Loucy (cell line): ENCODE data around the gene ACP4.

Experiments
- H2AFZ ChIP-seq: fragments of 200-600 bp; sonication (generic); 2 replicates; pipeline ENCODE4 v1.6.0; 2016; ENCODE audit warnings: antibody characterized with exemption, mild to moderate bottlenecking, low read length, moderate library complexity
- H3F3A ChIP-seq: fragments of 200-600 bp; 2 replicates; pipeline ENCODE4 v1.6.0; 2016; ENCODE audit warnings: antibody characterized with exemption, low read depth, mild to moderate bottlenecking
- H3K27me3 ChIP-seq: fragments of 200-600 bp; sonication (generic); 2 replicates; pipeline ENCODE4 v1.6.1; 2014; ENCODE audit warnings: low read length, mild to moderate bottlenecking; ENCODE audit not compliant: insufficient read depth, poor library complexity, severe bottlenecking
- H3K36me3 ChIP-seq: fragments of 200-600 bp; sonication (generic); 2 replicates; pipeline ENCODE4 v1.6.1; 2016; ENCODE audit warnings: low read length; ENCODE audit not compliant: insufficient read depth
- H3K4me1 ChIP-seq: fragments of 200-600 bp; sonication (generic); 2 replicates; pipeline ENCODE4 v1.5.1; 2014; ENCODE audit warnings: low read length, mild to moderate bottlenecking; ENCODE audit not compliant: insufficient read depth, poor library complexity, severe bottlenecking
- H3K4me2 ChIP-seq: fragments of 200-600 bp; sonication (generic); 2 replicates; pipeline ENCODE4 v1.6.0; 2014; ENCODE audit warnings: antibody characterized with exemption, low read length, low read depth, mild to moderate bottlenecking; ENCODE audit not compliant: poor library complexity, severe bottlenecking
- H3K4me3 ChIP-seq: fragments of 200-600 bp; sonication (generic); 2 replicates; pipeline ENCODE4 v1.5.1; 2014; ENCODE audit warnings: low read length, mild to moderate bottlenecking, mixed read lengths; ENCODE audit not compliant: poor library complexity, severe bottlenecking
- H3K79me2 ChIP-seq: fragments of 200-600 bp; sonication (generic); 2 replicates; pipeline ENCODE4 v1.6.1; 2014; ENCODE audit warnings: low read length; ENCODE audit not compliant: insufficient read depth
- H3K9ac ChIP-seq: fragments of 200-600 bp; sonication (generic); 2 replicates; pipeline ENCODE4 v1.6.0; 2014; ENCODE audit warnings: mild to moderate bottlenecking, low read depth, low read length, moderate library complexity; ENCODE audit not compliant: poor library complexity, severe bottlenecking
- H3K9me2 ChIP-seq: fragments of 200-600 bp; sonication (generic); replicated peaks from 2 replicates; pipeline ENCODE4 v1.6.1; 2016; ENCODE audit warnings: low read depth, low read length, mixed read lengths
- H3K9me3 ChIP-seq: fragments of 200-600 bp; sonication (generic); 2 replicates; pipeline ENCODE4 v1.6.1; 2014; ENCODE audit warnings: mild to moderate bottlenecking, antibody characterized with exemption, low read length, low read depth; ENCODE audit not compliant: insufficient read depth
- H4K20me1 ChIP-seq: fragments of 200-600 bp; sonication (generic); 2 replicates; pipeline ENCODE4 v1.6.0; 2014; ENCODE audit warnings: antibody characterized with exemption, low read length, mild to moderate bottlenecking; ENCODE audit not compliant: insufficient read depth, poor library complexity, severe bottlenecking
- CTCF ChIP-seq: fragments of 200-600 bp; sonication (generic); conservative IDR thresholded peaks from 2 replicates; pipeline ENCODE4 v1.5.1; 2014; ENCODE audit warnings: mild to moderate bottlenecking, antibody characterized with exemption, low read length
- EZH2phosphoT487 ChIP-seq: fragments of 200-600 bp; IDR thresholded peaks from 2 replicates; pipeline ENCODE4 v1.6.1; 2018; ENCODE audit warnings: antibody characterized with exemption, mild to moderate bottlenecking, moderate library complexity, borderline replicate concordance

The ACP4 gene

GRCh38 chr19:50796128-50796633, 6.0 kb downstream of the ACP4 start:
- H2AFZ ChIP-seq: no peak overlapping the region
- H3F3A ChIP-seq: 0 out of 2 replicates have a peak, but pooled peaks cover 4% of the 10 kb centered on the region
- no peak overlapping the region for H3K9ac ChIP-seq
- no peaks in the 10 kb centered on the region for H3K9me3 ChIP-seq
- peaks cover 5% of the 10 kb centered on the region for H3K4me1 ChIP-seq
- H3K79me2 ChIP-seq: peaks cover 37% of the 10 kb centered on the region
- no peaks in the 10 kb centered on the region for H3K27me3 ChIP-seq
- TF ChIP-seq EZH2phosphoT487: no peak
- 0 out of 2 replicates have a peak, but pooled peaks have one; percentile 19 for TF ChIP-seq CTCF
- H3K9me2 ChIP-seq: no peaks in the 10 kb centered on the region
- H3K36me3 ChIP-seq: peaks cover 58% of the 10 kb centered on the region; the same call in 1 of the 2 replicates
- H3K4me2 ChIP-seq: no peak overlapping the region
- H4K20me1 ChIP-seq: peaks cover 58% of the 10 kb centered on the region
- H3K4me3 ChIP-seq: no peak overlapping the region

- no peak overlapping the region for H3K9ac ChIP-seq
- H3F3A ChIP-seq: 0 out of 2 replicates have a peak, but pooled peaks cover 4% of the 10 kb centered on the region
- no peaks in the 10 kb centered on the region for H3K9me3 ChIP-seq
- H3K36me3 ChIP-seq: peaks cover 62% of the 10 kb centered on the region; the same call in 1 of the 2 replicates
- no peaks in the 10 kb centered on the region for H3K27me3 ChIP-seq
- H3K79me2 ChIP-seq: peaks cover 42% of the 10 kb centered on the region
- H4K20me1 ChIP-seq: peaks cover 60% of the 10 kb centered on the region
- no peak overlapping the region for H3K4me3 ChIP-seq
- no peak overlapping the region for H3K4me2 ChIP-seq
- no peaks in the 10 kb centered on the region for H3K9me2 ChIP-seq
- H2AFZ ChIP-seq: no peak overlapping the region
- TF ChIP-seq EZH2phosphoT487 (no peak), CTCF (no peak)
- peaks cover 6% of the 10 kb centered on the region for H3K4me1 ChIP-seq
Measured at GRCh38 chr19:50796634-50797428, 6.6 kb downstream of the ACP4 start.

GRCh38 chr19:50797429-50797780, 7.2 kb downstream of the ACP4 start:
- Histone ChIP-seq H3K27me3 (no peaks in the 10 kb centered on the region), H3K79me2 (peaks cover 47% of the 10 kb centered on the region), H3K9ac (no peak overlapping the region), H3K4me1 (peaks cover 12% of the 10 kb centered on the region), H3K4me2 (no peak overlapping the region), H4K20me1 (peaks cover 65% of the 10 kb centered on the region), H3K9me3 (no peaks in the 10 kb centered on the region), H3K9me2 (no peaks in the 10 kb centered on the region), H2AFZ (no peak overlapping the region), H3K4me3 (no peak overlapping the region), H3F3A (0 out of 2 replicates have a peak, but pooled peaks cover 4% of the 10 kb centered on the region), H3K36me3 (peaks cover 66% of the 10 kb centered on the region; the same call in 1 of the 2 replicates)
- TF ChIP-seq CTCF: no peak
- no peak for TF ChIP-seq EZH2phosphoT487
